ENCODE measurements around the gene RAB30.
A peak's percentile ranks its signal among the peaks of the same experiment; 100 is the strongest.

Gene RAB30

DNA sequence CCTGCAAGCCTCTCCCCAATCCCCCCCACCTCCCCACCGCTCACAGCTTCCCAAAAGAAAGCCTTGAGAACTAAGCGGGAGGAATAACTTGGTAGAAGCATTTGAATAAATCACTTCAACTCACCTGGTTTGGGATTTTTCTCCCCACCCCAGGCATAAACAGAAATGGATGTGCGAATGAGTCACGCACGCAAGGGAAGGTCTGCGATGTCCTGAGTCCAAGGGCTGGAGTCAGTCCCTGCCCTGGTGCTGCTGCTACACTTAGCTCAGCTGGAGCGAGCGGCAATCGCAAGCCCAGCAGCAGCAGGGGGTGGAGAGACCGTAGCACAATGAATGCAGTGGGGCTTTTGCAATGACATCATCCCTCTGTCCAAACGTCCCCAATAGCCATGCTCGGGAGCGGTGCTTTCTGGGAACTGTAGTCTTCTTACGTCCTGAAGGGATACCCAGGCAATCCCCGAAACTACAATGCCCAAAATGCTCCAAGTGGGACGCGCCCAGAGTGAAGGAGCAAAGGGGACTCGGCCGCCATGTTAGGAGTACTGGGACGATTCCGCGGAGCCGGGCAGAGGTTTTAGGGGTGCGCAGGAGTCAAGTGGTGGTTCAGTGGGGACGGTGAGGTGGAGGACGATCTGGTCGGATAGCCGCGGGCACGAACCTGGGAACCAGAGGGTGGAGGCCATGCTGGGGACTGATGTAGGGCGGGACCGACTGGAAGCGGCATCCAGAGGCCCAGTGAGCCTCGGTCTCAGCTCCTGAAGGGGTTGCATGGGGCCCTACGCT, at the start of gene RAB30:
Gene RAB30 (minus strand): TSS at position 331 of the 783 bp plus-strand sequence. CDS start 74,581 bp downstream, outside the sequence.
- DNase-seq = peak; percentile 100

- DNase-seq = peak; percentile 11
Observed at GRCh38 chr11:83120327-83120726, 48.6 kb upstream of the RAB30 start.

DNA sequence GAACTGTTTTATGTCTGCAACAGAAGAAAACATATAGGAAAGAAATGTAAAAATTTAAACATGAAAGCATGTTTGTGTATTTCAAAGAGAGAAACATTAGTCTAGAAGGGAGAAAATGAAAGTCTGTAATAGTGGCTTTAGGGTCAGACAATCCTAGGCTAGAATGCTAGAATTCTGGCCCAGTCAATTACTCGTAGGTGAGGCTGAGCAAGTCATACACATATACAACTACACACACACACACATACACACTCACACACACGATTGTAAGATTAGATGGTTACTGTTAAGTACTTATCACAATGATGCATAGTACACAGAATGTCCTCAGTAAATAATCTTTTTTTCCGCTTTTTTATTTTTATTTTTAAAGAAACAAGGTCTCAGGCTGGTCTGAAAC, 47.5 kb upstream of the RAB30 start:
- DNase-seq = no peak

GRCh38 chr11:83118814-83119213, 47.1 kb upstream of the RAB30 start:
- DNase-seq = peak; percentile 23

GRCh38 chr11:83116015-83116641, 44.4 kb upstream of the RAB30 start:
- no peak for DNase-seq

DNA sequence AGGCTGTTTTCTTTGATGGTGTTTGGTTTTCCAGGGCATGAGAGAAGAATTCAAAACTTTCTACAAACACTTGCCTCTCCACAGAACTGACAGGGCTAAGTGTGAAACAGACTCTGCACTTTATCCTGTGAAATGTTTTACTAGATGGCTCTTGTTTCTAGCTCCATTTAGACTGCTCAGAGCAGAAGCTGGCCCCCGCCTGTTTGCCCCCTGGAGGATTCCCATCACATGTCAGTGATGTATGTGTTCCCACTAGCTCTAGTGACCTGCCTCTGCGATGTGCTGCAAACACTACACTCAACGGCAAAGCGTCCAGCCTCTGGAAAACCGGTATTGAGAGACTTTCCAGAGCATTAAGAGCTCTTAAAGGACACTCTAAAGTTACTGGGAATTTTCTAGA, 43.9 kb upstream of the RAB30 start:
- DNase-seq = no peak

DNA sequence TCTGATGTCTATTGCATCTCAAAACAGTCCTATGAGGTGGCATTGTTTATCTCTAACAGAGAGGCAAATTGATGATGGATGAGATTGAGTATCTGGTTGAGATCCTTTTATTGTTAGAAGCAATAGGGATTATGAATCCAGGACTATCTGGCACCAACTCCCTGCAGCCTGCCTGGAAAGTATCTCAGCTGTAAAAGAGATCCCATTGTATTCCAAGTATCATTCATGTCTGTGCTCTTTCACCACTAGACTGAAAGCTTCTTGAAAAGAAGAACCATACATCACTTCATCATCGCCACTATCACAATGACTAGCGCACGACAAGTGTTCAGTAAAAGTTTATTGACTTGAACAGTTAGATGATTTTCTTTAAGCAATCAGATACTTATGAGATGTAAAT, 43.3 kb upstream of the RAB30 start:
- no peak for DNase-seq

GRCh38 chr11:83112886-83113285, 41.2 kb upstream of the RAB30 start:
- DNase-seq = no peak

GRCh38 chr11:83105168-83105567, 33.5 kb upstream of the RAB30 start:
- DNase-seq = peak; percentile 35

GRCh38 chr11:83102834-83103233, 31.1 kb upstream of the RAB30 start:
- no peak for DNase-seq

GRCh38 chr11:83097429-83098075, 25.9 kb upstream of the RAB30 start:
- DNase-seq = peak; percentile 61

DNA sequence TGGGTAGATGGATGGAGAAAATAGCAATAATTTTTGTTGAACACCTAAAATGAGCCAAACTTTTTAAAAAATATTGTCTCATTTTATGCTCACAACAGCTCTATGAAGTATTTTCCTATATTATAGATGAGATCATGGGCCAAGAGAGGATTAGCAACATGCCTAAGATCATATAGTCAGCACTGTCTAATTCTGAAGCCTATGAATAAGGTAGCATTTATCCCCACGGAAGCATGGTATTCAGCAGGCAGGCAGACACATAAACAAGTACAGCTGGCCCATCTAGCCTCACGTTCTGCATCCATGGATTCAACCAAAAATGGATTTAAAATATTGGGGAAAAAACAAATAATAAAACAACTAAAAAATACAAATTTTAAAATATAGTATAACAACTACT, 21.9 kb upstream of the RAB30 start:
- no peak for DNase-seq

DNA sequence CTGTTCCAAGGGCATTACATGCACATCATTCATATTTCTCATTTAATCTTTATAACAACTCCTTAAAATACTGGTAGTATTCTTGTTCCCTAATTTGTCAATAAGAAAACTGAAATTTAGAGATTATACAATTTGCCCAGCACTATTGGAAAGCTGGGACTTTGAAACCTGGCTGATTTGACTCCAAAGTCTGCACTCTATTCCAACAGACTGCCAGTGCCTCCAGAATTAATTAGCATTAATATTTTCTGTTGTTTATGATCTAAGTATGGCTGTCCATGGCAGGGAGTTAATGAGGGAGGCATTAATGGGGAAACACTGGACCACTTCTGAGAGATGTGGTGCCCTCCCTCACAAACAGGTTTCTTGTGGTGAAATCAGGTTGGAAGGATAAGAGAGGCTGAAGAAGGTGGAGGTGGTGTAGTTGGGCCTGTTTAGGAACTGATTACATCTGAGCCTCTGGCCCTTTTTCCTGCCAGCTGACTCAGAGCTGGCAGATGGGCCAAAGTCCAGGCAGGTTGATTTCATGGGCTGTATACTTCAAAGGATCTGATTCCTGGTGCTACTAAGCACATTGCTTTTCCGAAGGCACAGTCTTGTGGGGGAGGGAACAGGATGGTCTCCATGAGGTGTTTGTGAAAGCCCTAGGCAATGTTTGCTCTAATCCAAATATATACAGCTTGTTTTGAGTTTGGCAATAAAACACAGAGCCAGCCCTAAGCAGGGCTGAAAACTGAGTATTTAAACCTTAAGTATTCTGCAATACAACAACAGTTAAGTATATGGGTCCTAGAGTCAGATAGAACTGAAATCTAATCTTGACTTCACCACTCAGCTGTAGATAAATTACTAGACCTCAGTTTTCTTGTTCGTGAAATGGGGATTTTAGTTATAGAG, 21.0 kb upstream of the RAB30 start:
- DNase-seq = peak; percentile 34

- peak; percentile 10 for DNase-seq
Observed at GRCh38 chr11:83088965-83089364, 17.3 kb upstream of the RAB30 start.

- peak; percentile 12 for DNase-seq
Observed at GRCh38 chr11:83087035-83087434, 15.3 kb upstream of the RAB30 start.

DNA sequence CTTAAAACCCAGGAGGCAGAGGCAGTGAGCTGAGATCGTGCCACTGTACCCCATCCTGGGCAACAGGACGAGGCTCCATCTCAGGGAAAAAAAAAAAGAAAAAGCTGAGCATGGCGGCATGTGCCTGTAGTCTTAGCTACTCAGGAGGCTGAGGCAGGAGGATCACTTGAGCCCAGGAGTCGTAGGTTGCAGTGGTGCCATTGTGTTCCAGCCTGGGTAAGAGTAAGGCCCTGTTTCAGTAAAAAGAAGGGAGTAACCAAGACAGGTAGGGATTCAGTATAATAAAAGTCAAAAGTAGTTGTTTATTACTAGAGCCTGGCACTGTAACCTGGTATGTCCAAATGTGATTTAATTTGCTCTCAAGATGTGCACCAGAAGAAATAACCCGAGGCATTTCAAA, 8.1 kb upstream of the RAB30 start:
- no peak for DNase-seq

DNA sequence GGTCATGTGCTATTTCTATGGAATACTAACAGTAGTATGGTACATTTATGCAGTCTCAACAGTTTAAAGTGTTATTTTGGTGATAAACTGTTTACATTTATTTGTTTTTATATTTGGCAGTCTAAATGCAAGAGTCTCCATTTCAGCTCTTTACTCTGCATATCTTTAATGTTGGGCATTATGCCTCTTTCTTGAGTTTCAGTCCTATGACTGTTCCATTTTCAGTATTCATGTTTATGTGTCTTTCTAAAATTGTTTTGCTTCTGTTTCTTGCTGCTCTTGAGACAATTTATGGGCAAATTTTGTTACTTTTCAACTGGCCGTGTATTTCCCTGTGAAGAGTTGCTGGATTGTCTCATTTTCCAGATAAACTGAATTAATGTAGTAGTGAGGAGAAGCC, 6.6 kb upstream of the RAB30 start:
- no peak for DNase-seq

- DNase-seq = no peak
Observed at GRCh38 chr11:83073884-83074283, 2.2 kb upstream of the RAB30 start.

DNA sequence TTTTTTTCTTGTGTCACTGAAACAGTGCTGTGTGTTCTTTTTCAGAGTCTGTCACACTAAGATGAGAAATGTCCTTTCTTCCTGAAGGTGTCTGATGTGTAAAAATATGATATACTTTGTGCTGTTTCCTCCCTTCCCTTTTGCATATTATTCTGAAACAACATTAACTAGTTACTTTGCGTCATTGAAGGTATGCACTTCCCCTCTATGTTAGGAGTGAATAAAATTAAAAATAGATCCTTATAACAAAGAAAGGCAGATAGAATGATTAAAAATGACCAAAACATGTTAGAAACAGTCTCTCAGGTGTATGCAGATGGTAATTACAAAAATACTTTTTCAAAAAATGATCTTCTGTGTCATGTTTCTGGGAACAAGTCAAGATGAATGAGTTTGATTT, 1.6 kb upstream of the RAB30 start:
- DNase-seq = no peak

- DNase-seq = no peak
Observed at GRCh38 chr11:83072350-83073242, 899 bp upstream of the RAB30 start.

DNA sequence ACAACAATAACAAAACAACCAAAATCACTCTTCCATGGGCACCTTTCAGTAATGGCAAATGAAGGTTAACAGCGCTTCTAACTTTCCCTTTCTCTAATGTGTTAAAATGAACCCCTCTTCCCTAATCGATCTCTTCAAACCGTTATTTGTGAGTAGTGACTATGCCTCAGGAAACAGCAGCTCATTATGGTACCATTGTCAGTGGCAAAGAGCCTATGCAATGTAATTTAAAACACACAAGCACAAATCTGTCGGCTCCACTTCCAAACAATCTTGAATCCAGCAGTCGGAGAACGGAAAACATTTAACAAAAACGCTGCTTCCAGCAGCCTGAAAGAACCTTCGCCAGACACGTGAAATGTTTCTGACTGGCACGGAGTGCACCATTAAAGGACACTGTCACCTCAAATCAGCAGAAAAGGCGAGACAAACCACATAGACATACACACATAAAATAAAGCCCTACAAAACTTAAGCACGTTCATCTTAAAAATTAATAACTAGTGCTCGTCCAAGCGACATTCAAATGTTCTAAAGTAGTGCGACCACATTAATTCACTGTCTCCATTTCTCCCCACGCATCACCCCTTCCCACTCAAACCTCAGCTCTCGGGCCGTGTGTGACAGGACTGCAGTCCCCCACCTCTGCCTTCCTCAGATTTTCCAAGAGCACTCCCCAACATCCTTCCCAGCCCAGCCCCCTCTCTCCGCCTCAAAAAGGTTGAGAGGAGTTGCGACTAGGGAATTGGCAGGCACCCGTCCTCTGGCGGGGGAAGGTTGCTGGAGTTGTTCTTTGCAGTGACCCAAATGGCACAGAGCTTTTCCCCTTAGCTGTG, 748 bp downstream of the RAB30 start:
- peak; percentile 14 for DNase-seq
